ENCODE data around the gene ENDOV. TPM values are rescaled to one million over a fixed set of nuclear protein-coding genes. Genes with fewer than 3 reads are reported as not detected.

Gene ENDOV
- total RNA-seq, 1 experiment from 2014 or later, result 45.6 TPM

DNA sequence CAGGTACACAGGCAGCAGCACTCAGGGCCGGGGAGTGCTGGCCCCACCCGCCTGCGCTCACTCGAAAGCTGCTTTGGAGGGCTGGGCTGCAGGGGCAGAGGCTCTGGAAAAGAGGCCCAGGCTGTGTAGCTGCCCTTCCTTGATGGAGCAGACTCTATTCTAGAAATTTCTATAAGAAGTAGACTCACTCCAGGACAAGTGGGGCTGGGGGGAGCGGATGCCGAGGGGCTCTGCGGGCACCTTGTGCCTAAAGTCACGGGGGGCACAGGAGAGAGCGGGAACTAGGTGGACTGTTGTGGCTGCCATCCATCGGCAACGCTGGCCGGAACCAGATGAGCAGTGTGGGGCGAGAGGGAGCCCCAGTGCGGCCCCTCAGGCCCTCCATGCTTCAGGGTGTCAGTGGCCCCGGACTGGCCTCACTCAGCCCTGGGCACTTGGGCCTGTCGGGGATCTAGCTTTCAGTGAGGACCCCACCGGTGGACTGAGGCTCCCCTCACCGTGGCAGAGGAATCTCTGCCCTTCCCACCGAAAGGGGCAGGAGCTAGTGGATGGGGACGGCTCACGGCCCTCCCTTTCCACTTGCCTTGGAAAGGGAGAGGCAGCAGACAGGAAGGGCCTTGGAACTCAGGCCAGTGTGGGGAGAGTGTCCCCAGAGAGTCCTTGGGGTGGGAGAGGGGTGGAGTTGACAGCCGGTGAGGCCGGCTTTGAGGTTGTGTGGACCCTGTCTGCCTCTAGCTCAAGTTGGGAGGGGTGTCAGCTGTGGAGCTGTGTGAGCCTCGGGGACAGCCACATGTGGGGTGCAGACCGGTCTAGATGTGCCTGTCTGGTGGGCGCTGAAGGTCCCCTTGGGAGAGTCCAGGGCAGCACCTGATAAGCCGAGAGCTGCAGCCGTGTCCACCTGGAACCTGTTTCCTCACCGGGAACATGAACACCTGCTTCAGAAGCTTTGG, 16.6 kb downstream of the ENDOV start:
- Histone ChIP-seq H3K79me2 (ENCODE audit: insufficient read depth, low read length) (no peaks in the 10 kb centered on the region), H3K27ac (ENCODE audit: low read depth, low read length) (no peak overlapping the region), H3K9me3 (ENCODE audit: control insufficient read depth in 1 of 2, insufficient read depth in 1 of 2, low read depth in 1 of 2, low read length in 2 of 2) (no peaks in the 10 kb centered on the region), H3K4me3 (replicated peaks in 1 of 2; ENCODE audit: low read depth in 1 of 2, low read length in 2 of 2) (no peak overlapping the region), H3K4me1 (ENCODE audit: control insufficient read depth in 1 of 2, insufficient read depth in 2 of 2, low read length in 2 of 2) (no peaks in the 10 kb centered on the region), H3K9ac (ENCODE audit: low read length) (no peak overlapping the region), H3K4me2 (ENCODE audit: low read length) (no peak overlapping the region), H3K9me2 (ENCODE audit: insufficient read depth) (no peaks in the 10 kb centered on the region), H3K36me3 (ENCODE audit: control insufficient read depth in 1 of 2, insufficient read depth in 2 of 2, low read length in 2 of 2) (no peaks in the 10 kb centered on the region), H2AFZ (ENCODE audit: low read depth, low read length, poor library complexity, severe bottlenecking) (no peak overlapping the region), H4K20me1 (ENCODE audit: insufficient read depth) (no peaks in the 10 kb centered on the region), H3K27me3 (ENCODE audit: insufficient read depth, low read length) (no peaks in the 10 kb centered on the region)
- ATAC-seq, result no peak
- BruUV-seq (replicated peaks), result no TSS peak
- intact Hi-C loops (cut with micrococcal nuclease), result no loop called here
- RAD21 ChIA-PET (ENCODE audit: low non-redundant PET in 1 of 2, low total read pairs in 2 of 2, uncharacterized antibody in 2 of 2, unreplicated experiment in 2 of 2), result no interaction called here
- DNase-seq (ENCODE audit: low read depth, low spot score), result no peak
- no peak for TF ChIP-seq EZH2phosphoT487 (IDR thresholded peaks at IDR 0.05; ENCODE audit: borderline replicate concordance)
- no peak for TF ChIP-seq EZH2 (IDR thresholded peaks at IDR 0.05)
- POLR2A ChIA-PET, result no interaction called here
- CTCF ChIA-PET, result no interaction called here

DNA sequence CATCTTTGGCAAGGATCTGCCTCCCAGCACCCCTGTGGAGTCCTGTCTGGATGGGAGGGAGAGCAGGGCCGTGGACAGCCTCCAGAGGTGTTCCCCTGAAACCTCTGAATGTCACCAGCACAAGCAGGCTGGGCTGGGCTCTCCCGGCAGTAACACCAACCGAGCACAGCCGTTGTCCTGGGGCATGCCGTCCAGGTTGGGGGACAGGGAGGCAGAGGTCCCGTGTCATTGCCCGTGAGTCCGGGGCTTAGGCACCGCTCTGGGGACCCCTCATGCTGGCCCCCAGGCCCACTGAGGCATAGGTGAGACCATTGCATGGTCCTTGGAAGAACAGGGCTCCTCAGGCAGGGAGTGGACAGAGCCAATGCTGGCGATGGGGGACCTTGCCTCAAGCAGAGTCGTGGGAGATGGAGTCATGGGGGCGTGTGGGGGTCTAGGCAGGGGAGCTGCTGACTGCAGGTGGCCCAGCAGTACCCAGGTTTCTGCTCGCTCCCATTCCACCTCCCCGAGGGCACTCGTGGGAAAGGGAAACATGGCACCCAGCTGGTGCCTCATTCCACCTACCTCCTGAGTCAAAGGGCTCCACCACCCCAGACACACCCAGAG, 17.5 kb downstream of the ENDOV start:
- H3K4me1 ChIP-seq (ENCODE audit: control insufficient read depth in 1 of 2, insufficient read depth in 2 of 2, low read length in 2 of 2), result no peaks in the 10 kb centered on the region
- no peak for ATAC-seq
- intact Hi-C loops (cut with micrococcal nuclease), result no loop called here
- no TSS peak for BruUV-seq (replicated peaks)
- no peak overlapping the region for H3K4me2 ChIP-seq (ENCODE audit: low read length)
- no peaks in the 10 kb centered on the region for H3K9me3 ChIP-seq (ENCODE audit: control insufficient read depth in 1 of 2, insufficient read depth in 1 of 2, low read depth in 1 of 2, low read length in 2 of 2)
- H3K9ac ChIP-seq (ENCODE audit: low read length), result no peak overlapping the region
- no peaks in the 10 kb centered on the region; the same call in 1 of the 2 replicates for H3K27me3 ChIP-seq (ENCODE audit: insufficient read depth, low read length)
- H3K4me3 ChIP-seq (replicated peaks in 1 of 2; ENCODE audit: low read depth in 1 of 2, low read length in 2 of 2), result no peak overlapping the region
- H3K79me2 ChIP-seq (ENCODE audit: insufficient read depth, low read length), result no peaks in the 10 kb centered on the region
- CTCF ChIA-PET, result no interaction called here
- H2AFZ ChIP-seq (ENCODE audit: low read depth, low read length, poor library complexity, severe bottlenecking), result no peak overlapping the region
- DNase-seq (ENCODE audit: low read depth, low spot score), result no peak
- no peaks in the 10 kb centered on the region for H3K36me3 ChIP-seq (ENCODE audit: control insufficient read depth in 1 of 2, insufficient read depth in 2 of 2, low read length in 2 of 2)
- no peaks in the 10 kb centered on the region for H3K9me2 ChIP-seq (ENCODE audit: insufficient read depth)
- H3K27ac ChIP-seq (ENCODE audit: low read depth, low read length), result no peak overlapping the region
- TF ChIP-seq, protein P1, sequence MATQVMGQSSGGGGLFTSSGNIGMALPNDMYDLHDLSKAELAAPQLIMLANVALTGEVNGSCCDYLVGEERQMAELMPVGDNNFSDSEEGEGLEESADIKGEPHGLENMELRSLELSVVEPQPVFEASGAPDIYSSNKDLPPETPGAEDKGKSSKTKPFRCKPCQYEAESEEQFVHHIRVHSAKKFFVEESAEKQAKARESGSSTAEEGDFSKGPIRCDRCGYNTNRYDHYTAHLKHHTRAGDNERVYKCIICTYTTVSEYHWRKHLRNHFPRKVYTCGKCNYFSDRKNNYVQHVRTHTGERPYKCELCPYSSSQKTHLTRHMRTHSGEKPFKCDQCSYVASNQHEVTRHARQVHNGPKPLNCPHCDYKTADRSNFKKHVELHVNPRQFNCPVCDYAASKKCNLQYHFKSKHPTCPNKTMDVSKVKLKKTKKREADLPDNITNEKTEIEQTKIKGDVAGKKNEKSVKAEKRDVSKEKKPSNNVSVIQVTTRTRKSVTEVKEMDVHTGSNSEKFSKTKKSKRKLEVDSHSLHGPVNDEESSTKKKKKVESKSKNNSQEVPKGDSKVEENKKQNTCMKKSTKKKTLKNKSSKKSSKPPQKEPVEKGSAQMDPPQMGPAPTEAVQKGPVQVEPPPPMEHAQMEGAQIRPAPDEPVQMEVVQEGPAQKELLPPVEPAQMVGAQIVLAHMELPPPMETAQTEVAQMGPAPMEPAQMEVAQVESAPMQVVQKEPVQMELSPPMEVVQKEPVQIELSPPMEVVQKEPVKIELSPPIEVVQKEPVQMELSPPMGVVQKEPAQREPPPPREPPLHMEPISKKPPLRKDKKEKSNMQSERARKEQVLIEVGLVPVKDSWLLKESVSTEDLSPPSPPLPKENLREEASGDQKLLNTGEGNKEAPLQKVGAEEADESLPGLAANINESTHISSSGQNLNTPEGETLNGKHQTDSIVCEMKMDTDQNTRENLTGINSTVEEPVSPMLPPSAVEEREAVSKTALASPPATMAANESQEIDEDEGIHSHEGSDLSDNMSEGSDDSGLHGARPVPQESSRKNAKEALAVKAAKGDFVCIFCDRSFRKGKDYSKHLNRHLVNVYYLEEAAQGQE (IDR thresholded peaks at IDR 0.05; ENCODE audit: low read depth), result no peak
- TF ChIP-seq EGR1 (IDR thresholded peaks at IDR 0.05; ENCODE audit: low read depth) (no peak), SRF (IDR thresholded peaks at IDR 0.05; ENCODE audit: low read depth) (no peak), POLR2A (IDR thresholded peaks at IDR 0.05; ENCODE audit: borderline replicate concordance, extremely low read depth, insufficient read depth, insufficient read length) (no peak), SIN3A (IDR thresholded peaks at IDR 0.05; ENCODE audit: low read depth) (no peak), EZH2 (IDR thresholded peaks at IDR 0.05) (no peak), RAD21 (IDR thresholded peaks at IDR 0.05; ENCODE audit: low read depth) (no peak), ZNF274 (IDR thresholded peaks at IDR 0.05; ENCODE audit: low read depth, low read length) (no peak), YY1 (IDR thresholded peaks at IDR 0.05; ENCODE audit: extremely low read depth, insufficient replicate concordance, low read depth, low read length) (no peak), JUND (IDR thresholded peaks at IDR 0.05) (no peak), TCF7L2 (IDR thresholded peaks at IDR 0.05; ENCODE audit: borderline replicate concordance, extremely low read depth, insufficient read depth, insufficient read length) (no peak), POLR2AphosphoS5 (IDR thresholded peaks at IDR 0.05; ENCODE audit: low read depth, low read length) (no peak)
- TF ChIP-seq, protein P2, sequence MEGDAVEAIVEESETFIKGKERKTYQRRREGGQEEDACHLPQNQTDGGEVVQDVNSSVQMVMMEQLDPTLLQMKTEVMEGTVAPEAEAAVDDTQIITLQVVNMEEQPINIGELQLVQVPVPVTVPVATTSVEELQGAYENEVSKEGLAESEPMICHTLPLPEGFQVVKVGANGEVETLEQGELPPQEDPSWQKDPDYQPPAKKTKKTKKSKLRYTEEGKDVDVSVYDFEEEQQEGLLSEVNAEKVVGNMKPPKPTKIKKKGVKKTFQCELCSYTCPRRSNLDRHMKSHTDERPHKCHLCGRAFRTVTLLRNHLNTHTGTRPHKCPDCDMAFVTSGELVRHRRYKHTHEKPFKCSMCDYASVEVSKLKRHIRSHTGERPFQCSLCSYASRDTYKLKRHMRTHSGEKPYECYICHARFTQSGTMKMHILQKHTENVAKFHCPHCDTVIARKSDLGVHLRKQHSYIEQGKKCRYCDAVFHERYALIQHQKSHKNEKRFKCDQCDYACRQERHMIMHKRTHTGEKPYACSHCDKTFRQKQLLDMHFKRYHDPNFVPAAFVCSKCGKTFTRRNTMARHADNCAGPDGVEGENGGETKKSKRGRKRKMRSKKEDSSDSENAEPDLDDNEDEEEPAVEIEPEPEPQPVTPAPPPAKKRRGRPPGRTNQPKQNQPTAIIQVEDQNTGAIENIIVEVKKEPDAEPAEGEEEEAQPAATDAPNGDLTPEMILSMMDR (IDR thresholded peaks at IDR 0.05 in 2 of 3, conservative IDR thresholded peaks at IDR 0.05 in 1 of 3; ENCODE audit: borderline replicate concordance in 1 of 3, insufficient read depth in 1 of 3, low read depth in 2 of 3, low read length in 2 of 3), result no peak
- POLR2A ChIA-PET, result no interaction called here
- RAD21 ChIA-PET (ENCODE audit: low non-redundant PET in 1 of 2, low total read pairs in 2 of 2, uncharacterized antibody in 2 of 2, unreplicated experiment in 2 of 2), result no interaction called here
- H4K20me1 ChIP-seq (ENCODE audit: insufficient read depth), result no peaks in the 10 kb centered on the region

Measured in HCT116 (cell line).